Islet of Langerhans (tissue), 1 donor: ENCODE results near the gene HYCC1.
"Not testable (repeated sequence)": the region's sequence is repeated elsewhere in the genome, so short reads cannot be mapped to it uniquely, and the experiment has no call there.

ENCODE experiments used
- FAIRE-seq: peaks from one replicate; lab custom pipeline; 2011; peaks lifted over from hg19 to GRCh38; lab: Jason Lieb, UNC

HYCC1 gene

DNA sequence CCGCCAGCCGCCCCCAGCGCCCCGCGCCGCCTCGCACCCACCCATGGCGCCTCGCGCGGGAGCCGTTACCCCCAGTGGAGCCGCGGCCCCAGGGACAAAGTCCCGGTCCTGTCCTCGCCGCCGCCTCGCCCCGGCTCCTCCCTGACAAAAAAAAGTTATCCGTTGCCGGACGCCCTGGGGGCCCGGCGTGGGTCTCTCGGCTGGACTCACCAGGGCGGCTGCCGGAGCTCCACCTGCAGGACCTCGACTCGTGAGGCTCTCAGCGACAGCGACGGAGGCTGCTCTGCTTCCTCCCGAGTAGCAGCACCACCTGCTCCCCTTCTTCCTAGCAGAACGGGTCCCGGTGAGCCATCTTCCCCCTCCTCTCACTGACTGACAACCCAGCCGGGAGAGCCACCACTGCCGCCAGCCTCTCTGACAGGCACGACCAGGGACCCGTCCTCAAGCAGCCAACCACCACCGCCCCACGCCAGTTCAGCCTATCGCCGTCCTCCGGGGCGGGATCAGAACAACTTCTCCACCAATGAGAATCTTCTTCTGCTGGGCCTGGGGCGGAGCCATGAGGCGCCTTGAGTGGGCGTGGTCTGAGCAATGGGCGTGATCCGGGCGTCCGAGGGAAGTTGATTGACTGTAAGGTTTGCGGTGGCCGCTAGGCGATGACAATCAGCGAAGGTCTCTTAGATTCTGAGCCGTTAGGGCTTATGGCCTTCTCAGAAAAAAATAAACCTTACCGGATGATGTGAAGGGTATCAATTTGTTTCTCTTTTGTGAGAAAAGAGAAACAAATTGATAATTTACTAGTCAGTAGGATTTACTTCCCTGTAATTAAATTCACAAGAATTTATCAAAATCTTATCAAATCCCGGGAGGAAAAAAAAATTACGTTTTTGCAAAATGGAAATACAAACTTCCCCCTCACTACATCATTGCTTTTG is at the start of gene HYCC1:
TSS of gene HYCC1 (minus strand) at position 416 of the 935 bp plus-strand sequence. CDS start 23,019 bp downstream, outside the sequence.
- no peak for FAIRE-seq

DNA sequence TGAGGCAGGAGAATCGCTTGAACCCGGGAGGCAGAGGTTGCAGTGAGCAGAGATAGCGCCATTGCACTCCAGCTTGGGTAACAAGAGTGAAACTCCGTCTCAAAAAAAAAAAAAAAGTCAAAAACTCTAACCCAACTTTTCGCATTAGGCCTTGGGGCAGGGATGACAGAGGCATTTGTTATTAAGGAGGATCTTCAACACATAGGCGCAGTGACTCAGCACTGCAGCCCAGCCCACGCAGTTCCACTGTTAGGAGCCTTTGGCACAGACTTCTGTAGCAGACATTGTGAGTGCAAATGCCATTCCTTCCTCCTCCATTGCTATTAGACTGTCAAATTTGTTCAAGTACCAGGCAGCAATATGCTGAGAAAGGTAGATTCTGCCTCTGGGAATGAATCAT is 48.5 kb upstream of the HYCC1 start:
- no peak for FAIRE-seq

DNA sequence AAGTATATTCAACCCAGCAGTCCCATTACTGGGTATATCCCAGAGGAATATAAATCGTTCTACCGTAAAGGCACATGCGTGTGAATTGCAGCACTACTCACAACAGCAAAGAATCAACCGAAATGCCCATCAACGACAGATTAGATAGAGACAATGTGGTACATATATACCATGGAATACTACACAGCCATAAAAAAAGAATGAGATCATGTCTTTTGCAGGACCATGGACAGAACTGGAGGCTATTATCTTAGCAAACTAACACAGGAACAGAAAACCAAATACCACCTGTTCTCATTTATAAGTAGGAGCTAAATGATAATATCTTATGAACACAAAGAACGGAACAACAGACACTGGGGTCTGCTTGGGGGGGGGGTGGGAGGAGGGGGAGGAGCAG is 47.4 kb upstream of the HYCC1 start:
- FAIRE-seq = no peak

DNA sequence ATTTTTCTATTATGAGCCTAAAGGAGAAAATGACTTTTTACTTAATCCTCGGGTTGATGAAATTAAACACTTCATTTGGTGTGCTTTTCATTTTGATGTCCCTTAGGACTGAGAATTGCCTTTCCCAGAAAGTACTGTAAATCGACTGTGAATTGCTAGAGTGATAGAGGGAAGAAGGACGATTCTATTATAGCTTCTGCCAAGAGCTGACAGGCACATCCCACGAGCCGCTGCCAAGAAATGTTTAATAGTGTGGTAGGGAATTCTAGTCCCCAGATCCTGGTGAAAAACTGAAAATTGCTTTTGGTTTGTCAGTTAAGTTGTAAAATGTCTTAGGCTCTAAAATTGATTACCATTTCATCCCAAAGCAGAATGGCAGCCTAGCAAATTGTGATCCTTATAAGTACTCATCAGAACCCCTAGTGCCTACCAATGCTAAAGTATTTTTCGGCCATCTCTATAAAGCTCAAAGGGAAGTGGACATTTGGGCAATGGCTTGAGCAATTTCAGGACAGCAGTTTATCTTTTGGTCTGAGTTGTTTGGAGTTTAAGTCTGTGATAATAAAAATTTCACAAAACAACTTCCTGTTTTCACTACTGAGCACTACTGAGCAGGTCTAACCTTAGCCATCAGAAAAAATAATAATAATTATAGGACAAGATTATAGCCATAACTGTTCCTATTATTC is 44.6 kb upstream of the HYCC1 start:
- no peak for FAIRE-seq

DNA sequence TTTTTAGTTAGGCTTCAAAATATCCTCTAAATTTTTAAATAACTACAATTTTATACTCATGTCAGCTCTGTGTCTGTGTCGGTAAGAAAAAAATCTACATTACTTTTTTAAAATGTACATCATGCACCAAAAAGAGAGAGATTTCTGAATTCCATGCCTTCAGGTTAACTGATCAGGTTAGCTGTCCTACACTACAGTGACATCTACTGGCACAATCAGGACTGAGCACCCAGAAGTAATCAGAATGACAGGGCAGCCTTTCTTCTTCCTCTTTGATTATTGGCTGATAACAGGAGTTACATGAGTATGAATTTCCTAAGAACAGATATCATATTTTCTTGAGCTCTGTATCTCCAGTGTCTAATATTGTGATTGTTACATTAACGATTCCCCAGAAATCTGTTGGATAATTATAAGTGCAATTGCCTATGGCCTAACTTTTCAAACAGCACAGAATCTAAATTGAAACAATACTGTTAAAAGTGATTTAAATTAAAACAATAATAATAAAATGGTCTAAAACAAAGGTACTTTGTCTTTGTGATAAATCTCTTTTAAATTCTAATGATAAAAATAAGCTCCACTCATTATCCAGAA is 41.8 kb upstream of the HYCC1 start:
- FAIRE-seq = peak; percentile 95

DNA sequence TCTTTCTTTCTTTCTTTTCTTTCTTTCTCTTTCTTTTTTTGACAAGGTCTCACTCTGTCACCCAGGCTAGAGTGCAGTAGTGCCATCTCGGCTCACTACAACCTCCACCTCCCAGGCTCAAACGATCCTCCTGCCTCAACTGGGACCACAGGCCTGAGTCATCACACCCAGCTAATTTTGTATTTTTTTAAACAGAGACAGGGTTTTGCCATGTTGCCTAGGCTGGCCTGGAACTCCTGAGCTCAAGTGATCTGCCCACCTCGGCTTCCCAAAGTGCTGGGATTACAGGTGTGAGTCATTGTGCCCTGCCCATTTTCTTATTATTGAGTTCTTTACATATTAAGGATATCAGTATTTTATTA is 37.2 kb upstream of the HYCC1 start:
- not testable (repeated sequence) for FAIRE-seq

DNA sequence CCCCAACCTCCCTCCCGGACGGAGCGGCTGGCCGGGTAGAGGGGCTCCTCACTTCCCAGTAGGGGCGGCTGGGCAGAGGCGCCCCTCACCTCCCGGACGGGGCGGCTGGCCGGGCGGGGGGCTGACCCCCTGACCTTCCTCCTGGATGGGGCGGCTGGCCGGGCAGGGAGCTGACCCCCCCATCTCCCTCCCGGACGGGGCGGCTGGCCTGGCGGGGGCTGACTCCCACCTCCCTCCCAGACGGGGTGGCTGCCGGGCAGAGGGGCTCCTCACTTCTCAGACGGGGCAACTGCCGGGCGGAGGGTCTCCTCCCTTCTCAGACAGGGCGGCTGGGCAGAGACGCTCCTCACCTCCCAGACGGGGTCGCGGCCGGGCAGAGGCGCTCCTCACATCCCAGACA is 32.4 kb upstream of the HYCC1 start:
- not testable (repeated sequence) for FAIRE-seq

DNA sequence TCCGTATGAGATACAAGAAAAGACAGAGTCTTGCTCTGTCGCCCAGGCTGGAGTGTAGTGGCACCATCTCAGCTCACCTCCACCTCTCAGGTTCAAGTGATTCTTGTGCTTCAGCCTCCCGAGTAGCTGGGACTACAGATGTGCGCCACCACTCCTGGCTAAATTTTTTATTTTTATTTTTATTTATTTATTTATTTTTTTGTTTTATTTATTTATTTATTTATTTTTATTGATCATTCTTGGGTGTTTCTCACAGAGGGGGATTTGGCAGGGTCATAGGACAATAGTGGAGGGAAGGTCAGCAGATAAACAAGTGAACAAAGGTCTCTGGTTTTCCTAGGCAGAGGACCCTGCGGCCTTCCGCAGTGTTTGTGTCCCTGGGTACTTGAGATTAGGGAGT is 31.2 kb upstream of the HYCC1 start:
- FAIRE-seq = not testable (repeated sequence)

DNA sequence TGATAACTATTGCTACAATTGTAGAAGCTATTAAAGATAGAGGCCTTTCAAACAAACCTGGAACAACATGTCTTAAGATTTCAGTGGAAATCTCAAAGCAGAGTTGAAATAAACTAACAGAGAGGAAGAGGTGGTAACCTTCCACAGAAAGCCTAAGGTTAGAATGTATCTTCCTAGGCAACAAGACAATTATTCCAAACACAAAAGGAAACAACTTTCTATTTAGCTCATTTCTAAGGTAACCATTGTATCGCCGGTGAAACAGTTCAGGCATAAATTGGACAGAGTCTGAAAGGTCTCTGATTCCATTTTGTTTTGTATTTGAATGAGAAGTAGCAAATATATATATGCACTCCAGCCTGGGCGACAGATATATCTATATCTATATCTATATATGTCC is 30.7 kb upstream of the HYCC1 start:
- no peak for FAIRE-seq

DNA sequence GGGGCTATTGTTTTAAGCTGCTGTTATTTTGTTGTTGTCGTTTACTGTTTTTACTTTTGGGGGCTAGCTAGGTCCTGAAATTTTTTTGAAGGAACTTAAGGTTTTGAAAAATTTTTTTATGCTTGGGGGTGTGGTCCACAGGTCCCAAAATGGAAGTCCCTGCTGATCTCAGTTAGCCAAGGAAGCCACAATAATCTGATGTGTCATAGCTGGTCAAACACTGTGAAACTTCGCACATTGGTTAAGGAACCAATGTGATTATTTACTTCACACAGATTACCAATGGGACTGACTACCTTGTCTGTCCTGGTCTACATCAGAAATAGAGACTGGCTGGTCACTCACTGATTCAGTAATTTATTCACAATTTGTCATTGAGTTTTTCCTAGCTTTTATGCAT is 29.5 kb upstream of the HYCC1 start:
- FAIRE-seq = no peak

DNA sequence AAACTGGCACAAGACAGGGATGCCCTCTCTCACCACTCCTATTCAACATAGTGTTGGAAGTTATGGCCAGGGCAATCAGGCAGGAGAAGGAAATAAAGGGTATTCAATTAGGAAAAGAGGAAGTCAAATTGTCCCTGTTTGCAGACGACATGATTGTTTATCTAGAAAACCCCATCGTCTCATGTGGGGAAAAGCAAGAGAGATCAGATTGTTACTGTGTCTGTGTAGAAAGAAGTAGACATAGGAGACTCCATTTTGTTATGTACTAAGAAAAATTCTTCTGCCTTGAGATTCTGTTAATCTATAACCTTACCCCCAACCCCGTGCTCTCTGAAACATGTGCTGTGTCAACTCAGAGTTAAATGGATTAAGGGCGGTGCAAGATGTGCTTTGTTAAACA is 25.7 kb upstream of the HYCC1 start:
- not testable (repeated sequence) for FAIRE-seq

DNA sequence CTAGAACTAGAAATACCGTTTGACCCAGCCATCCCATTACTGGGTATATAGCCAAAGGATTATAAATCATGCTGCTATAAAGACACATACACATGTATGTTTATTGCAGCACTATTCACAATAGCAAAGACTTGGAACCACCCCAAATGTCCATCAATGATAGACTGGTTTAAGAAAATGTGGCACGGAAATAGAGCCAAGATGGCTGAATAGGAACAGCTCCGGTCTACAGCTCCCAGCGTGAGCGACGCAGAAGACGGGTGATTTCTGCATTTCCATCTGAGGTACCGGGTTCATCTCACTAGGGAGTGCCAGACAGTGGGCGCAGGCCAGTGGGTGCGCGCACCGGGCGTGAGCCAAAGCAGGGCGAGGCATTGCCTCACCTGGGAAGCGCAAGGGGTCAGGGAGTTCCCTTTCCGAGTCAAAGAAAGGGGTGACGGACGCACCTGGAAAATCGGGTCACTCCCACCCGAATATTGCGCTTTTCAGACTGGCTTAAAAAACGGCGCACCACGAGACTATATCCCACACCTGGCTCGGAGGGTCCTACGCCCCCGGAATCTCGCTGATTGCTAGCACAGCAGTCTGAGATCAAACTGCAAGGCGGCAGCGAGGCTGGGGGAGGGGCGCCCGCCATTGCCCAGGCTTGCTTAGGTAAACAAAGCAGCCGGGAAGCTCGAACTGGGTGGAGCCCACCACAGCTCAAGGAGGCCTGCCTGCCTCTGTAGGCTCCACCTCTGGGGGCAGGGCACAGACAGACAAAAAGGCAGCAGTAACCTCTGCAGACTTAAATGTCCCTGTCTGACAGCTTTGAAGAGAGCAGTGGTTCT is 21.8 kb upstream of the HYCC1 start:
- FAIRE-seq = not testable (repeated sequence)

DNA sequence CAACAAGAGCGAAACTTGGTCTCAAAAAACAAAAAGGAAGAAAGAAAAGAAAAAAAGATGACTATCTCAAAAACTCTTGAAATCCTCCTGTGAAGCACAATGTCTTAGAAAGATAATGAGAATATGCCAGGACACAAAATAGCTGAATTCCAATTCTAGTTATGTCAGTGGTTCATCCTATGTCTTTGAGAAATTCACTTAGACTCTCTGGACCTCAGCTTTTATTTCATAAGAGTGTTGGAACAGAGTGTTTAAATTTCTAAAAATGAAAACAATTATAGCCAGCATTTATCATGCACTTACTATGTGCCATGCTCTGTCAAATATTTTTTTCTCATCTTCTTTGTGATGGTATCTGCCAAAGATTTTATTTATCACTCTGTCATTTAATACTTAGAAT is 13.3 kb upstream of the HYCC1 start:
- no peak for FAIRE-seq

DNA sequence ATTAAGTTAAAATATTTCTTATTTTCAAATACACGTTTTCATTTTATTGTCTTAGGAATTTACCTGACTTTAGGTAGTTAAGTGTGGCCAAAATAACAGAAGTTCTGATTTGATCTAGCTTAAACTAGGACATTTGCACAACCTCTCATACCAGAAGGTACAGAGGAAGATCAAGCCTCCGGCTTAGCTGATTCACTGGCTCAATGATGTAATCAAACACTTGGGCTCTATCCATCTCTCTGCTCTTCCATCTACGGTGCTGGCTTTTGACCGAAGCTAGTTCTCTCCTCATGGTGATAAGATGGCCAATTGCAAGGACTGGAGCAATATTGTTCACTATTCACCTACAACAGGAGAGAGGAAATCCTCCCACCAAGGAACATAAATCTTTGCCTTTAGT is 12.2 kb upstream of the HYCC1 start:
- FAIRE-seq = no peak

DNA sequence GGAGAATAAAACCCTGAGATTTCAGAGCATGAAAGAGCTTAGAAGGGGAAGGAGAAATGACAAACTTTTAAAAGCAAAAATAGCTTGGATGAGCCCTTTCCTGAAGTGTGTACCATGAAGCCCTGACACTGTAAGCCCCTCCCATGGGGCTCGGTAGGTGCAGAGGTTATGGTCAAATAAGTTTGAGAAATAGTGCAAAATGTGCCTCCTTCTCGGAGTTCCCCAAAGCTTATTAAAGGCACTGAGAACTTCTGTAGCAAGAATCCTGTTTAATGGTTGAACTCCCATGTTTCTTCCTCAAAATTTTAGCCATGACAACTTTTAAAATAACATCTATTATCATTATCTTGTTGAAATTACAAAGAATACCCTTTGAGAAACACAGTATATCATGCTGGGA is 10.5 kb upstream of the HYCC1 start:
- no peak for FAIRE-seq

DNA sequence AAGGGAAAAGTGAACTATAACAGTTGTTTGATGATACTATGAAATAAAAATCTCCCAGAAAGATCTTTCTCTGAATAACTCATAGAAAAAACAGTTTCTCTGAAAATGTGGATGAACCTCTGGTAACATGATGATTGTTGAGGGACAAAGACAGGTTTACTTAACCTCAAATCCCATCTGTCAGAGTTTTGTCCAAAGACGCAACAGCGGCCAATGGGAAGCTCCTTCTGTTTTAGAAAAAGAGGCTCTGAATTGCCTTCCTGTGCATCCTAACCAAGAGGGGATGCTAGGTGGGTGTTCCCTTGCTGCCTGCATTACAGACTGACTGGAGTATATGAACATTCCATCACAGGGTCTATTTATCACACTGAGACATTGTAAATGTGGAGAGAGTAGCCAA is 8.9 kb upstream of the HYCC1 start:
- FAIRE-seq = no peak

DNA sequence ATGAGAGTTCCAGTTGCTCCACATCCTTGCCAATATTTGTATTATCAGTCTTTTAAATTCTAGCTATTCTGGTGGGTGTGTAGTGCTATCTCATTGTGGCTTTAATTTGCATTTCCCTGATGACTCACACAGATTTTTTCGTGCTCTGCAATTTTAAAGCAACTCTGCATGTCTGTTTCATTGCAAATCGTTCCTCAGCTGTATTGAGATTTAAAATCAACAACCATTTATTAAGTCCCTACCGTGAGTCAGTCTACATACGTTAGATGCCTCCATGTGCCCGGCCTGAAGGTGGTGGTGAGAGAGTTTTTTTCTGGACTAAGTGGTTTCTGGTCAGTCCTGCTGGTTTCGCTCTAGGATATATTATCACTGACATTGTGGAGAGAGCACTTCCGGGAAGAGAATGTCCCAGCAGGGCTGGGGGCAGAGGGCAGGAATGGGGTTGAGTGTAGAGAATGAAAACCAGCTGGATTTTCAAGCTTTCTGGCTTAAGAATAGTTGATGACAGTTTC is 8.4 kb upstream of the HYCC1 start:
- FAIRE-seq = no peak

DNA sequence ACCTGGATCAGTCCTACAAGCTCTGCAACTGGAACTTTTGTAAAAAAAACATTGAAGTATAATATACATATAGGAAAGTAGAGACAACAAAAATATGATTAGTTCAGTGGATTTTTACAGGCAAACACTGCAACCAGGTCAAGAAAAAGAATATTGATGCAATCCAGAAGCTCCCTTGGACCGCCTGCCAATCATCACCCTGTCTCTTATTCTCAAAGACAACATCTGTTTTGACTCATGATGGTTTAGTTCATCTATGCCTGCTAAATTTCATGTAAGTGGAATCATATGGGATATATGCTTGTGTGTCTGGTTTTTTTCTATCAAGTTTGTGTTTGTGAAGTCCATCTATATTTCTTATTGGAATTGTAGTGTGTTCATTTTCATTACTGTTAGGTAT is 7.7 kb upstream of the HYCC1 start:
- no peak for FAIRE-seq

DNA sequence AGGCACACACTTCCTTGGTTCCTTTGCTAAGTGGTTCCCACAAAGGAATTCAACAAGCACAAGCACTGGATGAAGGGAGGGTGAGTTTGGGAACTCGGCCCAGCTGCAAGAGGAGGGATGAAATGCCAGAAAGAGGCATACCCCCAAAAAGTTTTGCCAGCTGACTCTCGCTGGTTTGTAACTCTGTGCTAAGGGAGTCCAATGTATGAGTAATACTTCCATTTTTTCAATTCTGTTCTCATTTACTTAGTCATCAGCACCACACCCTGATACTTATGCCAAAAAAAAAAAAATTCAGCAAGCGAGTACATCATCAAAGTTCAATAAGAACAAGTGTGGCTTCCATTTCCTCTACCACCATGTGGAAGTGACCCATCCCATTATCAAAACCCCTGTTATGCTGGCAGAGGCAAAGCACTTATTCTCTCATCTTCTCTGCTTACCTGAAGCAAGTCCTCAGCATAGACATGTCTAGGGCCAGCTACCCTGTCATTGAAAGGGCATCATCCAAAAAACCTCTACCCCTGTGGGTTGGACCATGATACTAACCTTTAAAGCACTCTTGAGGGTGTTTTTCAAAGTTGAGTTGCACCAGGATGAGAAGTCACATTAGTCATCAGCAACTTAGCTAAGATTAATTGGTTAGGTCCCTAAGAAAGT is 6.9 kb upstream of the HYCC1 start:
- no peak for FAIRE-seq

DNA sequence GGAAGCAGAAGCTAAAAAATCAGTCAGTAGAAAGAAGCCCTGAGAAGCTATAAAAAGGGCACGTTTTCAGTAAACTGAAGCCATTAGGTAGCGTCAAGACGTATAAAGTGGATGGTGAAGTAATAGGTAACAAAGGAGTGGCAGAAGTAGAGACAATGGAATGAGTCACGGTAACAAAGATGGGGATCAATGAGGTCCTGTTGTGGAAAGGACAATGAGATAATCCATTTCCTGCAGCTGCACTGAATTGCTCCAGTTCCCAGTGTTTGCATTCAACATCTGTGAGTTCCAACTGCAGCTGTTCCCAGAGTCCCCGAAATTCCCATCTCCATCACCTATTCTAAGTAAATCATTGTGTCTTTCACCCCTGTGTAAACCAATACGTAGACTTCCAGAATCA is 4.8 kb upstream of the HYCC1 start:
- no peak for FAIRE-seq

DNA sequence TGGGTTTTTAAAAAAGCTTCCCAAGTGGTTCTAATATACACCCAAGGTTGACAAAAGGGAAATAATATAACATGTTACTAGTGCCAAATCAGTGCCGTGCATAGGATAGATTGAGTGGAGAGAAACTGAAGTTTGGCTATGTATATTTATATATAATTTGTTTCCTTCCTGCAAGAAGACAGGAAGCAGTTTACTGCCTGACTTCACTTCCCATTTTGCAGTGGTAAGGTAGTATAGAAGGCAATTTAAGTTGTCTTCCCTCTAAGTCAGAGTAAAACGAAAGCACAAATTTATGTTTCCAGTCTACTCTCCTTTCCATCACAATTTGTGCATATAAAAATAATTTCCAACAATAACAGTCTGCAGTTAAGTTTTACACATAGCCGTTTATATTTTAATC is 3.4 kb upstream of the HYCC1 start:
- FAIRE-seq = no peak
